Mesenchymal stem cell (in vitro differentiated cells and primary cell): ENCODE data around the gene UPK1A.

Experiments used
- DNase-seq: peaks from one replicate; pipeline ENCODE4 v3.0.0-alpha.2; 2013
- H2AFZ ChIP-seq: one replicate; pipeline ENCODE4 v1.6.1; 2013; ENCODE audit warnings: low read depth, mild to moderate bottlenecking, control low read depth, inconsistent platforms, low read length, moderate library complexity
- H2AK5ac ChIP-seq: 2 replicates; pipeline ENCODE4 v1.6.1; 2013; ENCODE audit warnings: low read length, moderate library complexity, mild to moderate bottlenecking, inconsistent platforms; ENCODE audit not compliant: severe bottlenecking
- H2BK120ac ChIP-seq: one replicate; pipeline ENCODE4 v1.6.1; 2013; ENCODE audit warnings: low read depth, mild to moderate bottlenecking, inconsistent platforms, low read length, moderate library complexity
- H2BK12ac ChIP-seq, 2 experiments: one replicate each; pipeline ENCODE4 v1.6.1; 2013; ENCODE audit warnings: inconsistent platforms in 2 of 2, low read length in 2 of 2, mild to moderate bottlenecking in 2 of 2, moderate library complexity in 2 of 2, control low read depth in 1 of 2
- H2BK15ac ChIP-seq: one replicate; pipeline ENCODE4 v1.6.1; 2013; ENCODE audit warnings: mild to moderate bottlenecking, low read depth, inconsistent platforms; ENCODE audit not compliant: poor library complexity, severe bottlenecking
- H2BK5ac ChIP-seq: 2 replicates; pipeline ENCODE4 v1.6.1; 2013; ENCODE audit warnings: low read depth, mild to moderate bottlenecking, low read length, control low read depth, inconsistent platforms; ENCODE audit not compliant: poor library complexity, severe bottlenecking
- H3K14ac ChIP-seq, 2 experiments: one replicate each; pipeline ENCODE4 v1.6.1; 2013; ENCODE audit warnings: inconsistent platforms in 2 of 2, low read length in 2 of 2, control low read depth in 1 of 2, mild to moderate bottlenecking in 1 of 2, moderate library complexity in 1 of 2
- H3K18ac ChIP-seq, 2 experiments: one replicate each; pipeline ENCODE4 v1.6.1; 2013; ENCODE audit warnings: inconsistent platforms in 2 of 2, low read length in 2 of 2, control low read depth in 1 of 2, low read depth in 1 of 2, mild to moderate bottlenecking in 1 of 2
- H3K23ac ChIP-seq, 2 experiments: one replicate each; pipeline ENCODE4 v1.6.1; 2013; ENCODE audit warnings: inconsistent platforms in 2 of 2, low read length in 2 of 2, mild to moderate bottlenecking in 2 of 2, moderate library complexity in 2 of 2, control low read depth in 1 of 2
- H3K27ac ChIP-seq: 2 replicates; pipeline ENCODE4 v1.5.1; 2013; ENCODE audit warnings: mild to moderate bottlenecking, moderate library complexity, low read length, control low read depth, inconsistent platforms; ENCODE audit not compliant: poor library complexity, severe bottlenecking
- H3K27me3 ChIP-seq, 2 experiments: 2 replicates each; pipeline versions ENCODE4 v1.6.1 to v1.7.0; 2013; ENCODE audit warnings: low read length in 2 of 2, mild to moderate bottlenecking in 2 of 2, moderate library complexity in 2 of 2, control low read depth in 1 of 2, inconsistent platforms in 1 of 2; ENCODE audit not compliant: control insufficient read depth in 1 of 2, insufficient read depth in 1 of 2
- H3K36me3 ChIP-seq, 2 experiments: 2 replicates each; pipeline versions ENCODE4 v1.6.1 to v1.7.0; 2013; ENCODE audit warnings: low read length in 2 of 2, control low read depth in 1 of 2, inconsistent platforms in 1 of 2, low read depth in 1 of 2, mild to moderate bottlenecking in 1 of 2; ENCODE audit not compliant: insufficient read depth in 2 of 2, control insufficient read depth in 1 of 2
- H3K4ac ChIP-seq, 2 experiments: one replicate each; pipeline ENCODE4 v1.6.1; 2013; ENCODE audit warnings: inconsistent platforms in 2 of 2, low read length in 2 of 2, mild to moderate bottlenecking in 2 of 2, moderate library complexity in 2 of 2, control low read depth in 1 of 2, low read depth in 1 of 2
- H3K4me1 ChIP-seq: 2 replicates; pipeline ENCODE4 v1.6.1; 2013; ENCODE audit warnings: low read depth, low read length, control low read depth; ENCODE audit not compliant: control insufficient read depth, insufficient read depth
- H3K4me2 ChIP-seq: 2 replicates; pipeline ENCODE4 v1.6.1; 2013; ENCODE audit warnings: low read length, mild to moderate bottlenecking, inconsistent platforms; ENCODE audit not compliant: poor library complexity, severe bottlenecking
- H3K4me3 ChIP-seq, 2 experiments: 2 replicates each; pipeline versions ENCODE4 v1.5.1 to v1.7.0; 2013; ENCODE audit warnings: low read length in 2 of 2, mild to moderate bottlenecking in 2 of 2, control low read depth in 1 of 2, low read depth in 1 of 2; ENCODE audit not compliant: insufficient read depth in 1 of 2
- H3K79me1 ChIP-seq: replicated peaks from 2 replicates; pipeline ENCODE4 v1.6.1; 2013; ENCODE audit warnings: mild to moderate bottlenecking, control low read depth, low read length, inconsistent platforms; ENCODE audit not compliant: poor library complexity, severe bottlenecking
- H3K9ac ChIP-seq: 2 replicates; pipeline ENCODE4 v1.7.0; 2013; ENCODE audit warnings: mild to moderate bottlenecking, low read length, moderate library complexity
- H3K9me3 ChIP-seq: 2 replicates; pipeline ENCODE4 v1.7.0; 2013; ENCODE audit warnings: mild to moderate bottlenecking, low read length; ENCODE audit not compliant: control insufficient read depth
- H4K8ac ChIP-seq: one replicate; pipeline ENCODE4 v1.6.1; 2013; ENCODE audit warnings: inconsistent platforms, mild to moderate bottlenecking, low read length, moderate library complexity
- H4K91ac ChIP-seq: one replicate; pipeline ENCODE4 v1.6.1; 2013; ENCODE audit warnings: mild to moderate bottlenecking, low read length, inconsistent platforms
- WGBS: methylation state at CpG from one replicate; pipeline ENCODE4 v1.1.7; 2013; ENCODE audit warnings: mixed read lengths; 5-methylcytosine and 5-hydroxymethylcytosine counted together

UPK1A gene

GRCh38 chr19:35644206-35644986, 21.9 kb upstream of the UPK1A start:
- H3K23ac ChIP-seq = no peak overlapping the region
- H3K4me2 ChIP-seq = peak overlapping the region; percentile 83
- peak overlapping the region; percentile 71 for H4K8ac ChIP-seq
- no peaks in the 10 kb centered on the region for H3K27me3 ChIP-seq
- peak overlapping the region; percentile 57 to 86 for H3K4me3 ChIP-seq
- H3K4me1 ChIP-seq = peaks cover 23% of the 10 kb centered on the region
- H2BK12ac ChIP-seq = peak overlapping the region in 1 of 2 experiments; percentile 70
- peak overlapping the region; percentile 58 for H2BK120ac ChIP-seq
- H2AFZ ChIP-seq = peak overlapping the region; percentile 94
- peak overlapping the region in 1 of 2 experiments; percentile 79 for H3K14ac ChIP-seq
- H3K27ac ChIP-seq = peak overlapping the region; percentile 79
- peak; percentile 97 for DNase-seq
- H3K9ac ChIP-seq = peak overlapping the region; percentile 78
- H3K9me3 ChIP-seq = no peaks in the 10 kb centered on the region
- H2BK15ac ChIP-seq = no peak overlapping the region
- H4K91ac ChIP-seq = no peak overlapping the region
- peaks cover 1% of the 10 kb centered on the region for H3K79me1 ChIP-seq
- H3K18ac ChIP-seq = peak overlapping the region; percentile 80 to 88
- WGBS = 1% methylated on average over 60 of the region's 60 CpGs
- peak overlapping the region in 1 of 2 experiments; percentile 81 for H3K4ac ChIP-seq
- H2AK5ac ChIP-seq = no peak overlapping the region
- H2BK5ac ChIP-seq = no peak overlapping the region
- no peaks in the 10 kb centered on the region for H3K36me3 ChIP-seq

- 15% methylated on average over 20 of the region's 20 CpGs for WGBS
- Histone ChIP-seq H2AK5ac (no peak overlapping the region), H3K27me3 (no peaks in the 10 kb centered on the region), H3K4me3 (peak overlapping the region; percentile 55 to 86), H3K27ac (peak overlapping the region; percentile 53), H3K9me3 (no peaks in the 10 kb centered on the region), H3K9ac (peak overlapping the region; percentile 75), H3K79me1 (peaks cover 1% of the 10 kb centered on the region), H2BK12ac (peak overlapping the region in 1 of 2 experiments; percentile 4), H2BK5ac (no peak overlapping the region), H2AFZ (peak overlapping the region; percentile 94), H3K23ac (no peak overlapping the region), H4K91ac (no peak overlapping the region), H3K4me2 (peak overlapping the region; percentile 83), H3K4me1 (peaks cover 23% of the 10 kb centered on the region), H4K8ac (peak overlapping the region; percentile 4), H2BK120ac (no peak overlapping the region), H3K14ac (peak overlapping the region in 1 of 2 experiments; percentile 79), H3K18ac (peak overlapping the region; percentile 11 to 54), H3K36me3 (peaks cover 0 to 1% of the 10 kb centered on the region in 2 experiments), H3K4ac (peak overlapping the region in 1 of 2 experiments; percentile 49), H2BK15ac (no peak overlapping the region)
- DNase-seq = no peak
Observed at GRCh38 chr19:35644987-35645679, 21.2 kb upstream of the UPK1A start.

- H4K8ac ChIP-seq = peak overlapping the region; percentile 4
- no peak overlapping the region for H3K4me3 ChIP-seq
- no peak overlapping the region for H2BK15ac ChIP-seq
- no peaks in the 10 kb centered on the region for H3K27me3 ChIP-seq
- peaks cover 1 to 9% of the 10 kb centered on the region in 2 experiments for H3K36me3 ChIP-seq
- no peak overlapping the region for H3K18ac ChIP-seq
- no peak overlapping the region for H2BK5ac ChIP-seq
- H2BK12ac ChIP-seq = peak overlapping the region; percentile 4 to 34
- H3K27ac ChIP-seq = no peak overlapping the region
- H3K4me1 ChIP-seq = peaks cover 23% of the 10 kb centered on the region
- H2AFZ ChIP-seq = no peak overlapping the region
- H3K14ac ChIP-seq = no peak overlapping the region
- H4K91ac ChIP-seq = no peak overlapping the region
- H2BK120ac ChIP-seq = no peak overlapping the region
- H2AK5ac ChIP-seq = no peak overlapping the region
- DNase-seq = no peak
- H3K4ac ChIP-seq = no peak overlapping the region
- H3K9ac ChIP-seq = no peak overlapping the region
- H3K4me2 ChIP-seq = no peak overlapping the region
- H3K9me3 ChIP-seq = no peaks in the 10 kb centered on the region
- whole genome bisulfite sequencing = 74% methylated on average over 6 of the region's 7 CpGs
- H3K79me1 ChIP-seq = peaks cover 4% of the 10 kb centered on the region
- H3K23ac ChIP-seq = no peak overlapping the region
Observed at GRCh38 chr19:35645680-35646511, 20.4 kb upstream of the UPK1A start.
